B cell (primary cell): ENCODE measurements around the gene PSMA1. TPM values are rescaled to one million over a fixed set of nuclear protein-coding genes. Genes with fewer than 3 reads are reported as not detected.

ENCODE experiments used
- ATAC-seq: fragments of 200-7000 bp; cut with Tn5 transposase; one replicate; pipeline ENCODE4 v1.10.0; 2021; ENCODE audit warnings: low read depth, mild to moderate bottlenecking, moderate number of reproducible peaks, moderate library complexity
- CTCF ChIA-PET: fragments of 350-600 bp; sonication (Branson Sonifier 250); formaldehyde crosslinking; loops from one replicate; lab custom pipeline; 2021; ENCODE audit warnings: antibody characterized with exemption, inconsistent platforms; lab: Charles Lee
- POLR2A ChIA-PET: fragments of 350-600 bp; sonication (Branson Sonifier 250); formaldehyde crosslinking; loops from one replicate; lab custom pipeline; 2021; ENCODE audit warnings: antibody characterized with exemption; lab: Charles Lee
- DNase-seq: peaks from one replicate; pipeline ENCODE4 v3.0.0; 2013
- H2AFZ ChIP-seq: 2 replicates; pipeline ENCODE4 v1.6.1; 2012; ENCODE audit warnings: mild to moderate bottlenecking, low read depth, low read length; ENCODE audit not compliant: insufficient read depth, poor library complexity, severe bottlenecking
- H3K27ac ChIP-seq, 2 donors: 1 replicate in 1 of 2; 2 replicates in 1 of 2; pipeline ENCODE4 v1.5.1; 2012 to 2013; ENCODE audit warnings: low read length in 2 of 2, mild to moderate bottlenecking in 2 of 2, moderate library complexity in 1 of 2
- H3K27me3 ChIP-seq, 4 experiments: fragments of 200-600 bp in 1 of 4; sonication (generic) in 1 of 4; replicated peaks in 1 of 4; 1 replicate in 2 of 4; 2 replicates in 2 of 4; pipeline versions ENCODE4 v1.6.1 to v1.7.0; 2013 to 2016; ENCODE audit warnings: low read length in 3 of 4, mild to moderate bottlenecking in 2 of 4, mixed read lengths in 1 of 4, moderate library complexity in 1 of 4; ENCODE audit not compliant: insufficient read depth in 4 of 4, control insufficient read depth in 3 of 4; ENCODE audit errors: control extremely low read depth in 1 of 4
- H3K36me3 ChIP-seq, 2 experiments: replicated peaks in 1 of 2; 1 replicate in 1 of 2; 2 replicates in 1 of 2; pipeline versions ENCODE4 v1.6.1 to v1.7.1; 2013; ENCODE audit warnings: low read length in 1 of 2; ENCODE audit not compliant: insufficient read depth in 2 of 2, control insufficient read depth in 1 of 2; ENCODE audit errors: control extremely low read depth in 1 of 2, extremely low read depth in 1 of 2
- H3K4me1 ChIP-seq, 2 donors: fragments of 200-600 bp in 1 of 2; sonication (generic) in 1 of 2; 1 replicate in 1 of 2; 2 replicates in 1 of 2; pipeline versions ENCODE4 v1.5.1 to v1.6.1; 2013 to 2017; ENCODE audit warnings: low read length in 2 of 2; ENCODE audit not compliant: control insufficient read depth in 2 of 2, insufficient read depth in 2 of 2
- H3K4me2 ChIP-seq: replicated peaks from 2 replicates; pipeline ENCODE3; 2012; ENCODE audit warnings: mild to moderate bottlenecking, low read depth, low read length; ENCODE audit not compliant: poor library complexity, severe bottlenecking
- H3K4me3 ChIP-seq, 5 experiments: fragments of 200-600 bp in 1 of 5; sonication (generic) in 1 of 5; 1 replicate in 3 of 5; 2 replicates in 2 of 5; pipeline versions ENCODE4 v1.5.1 to v1.7.0; 2011 to 2016; ENCODE audit warnings: low read length in 4 of 5, mild to moderate bottlenecking in 4 of 5, low read depth in 2 of 5, control low read depth in 1 of 5, moderate library complexity in 1 of 5; ENCODE audit not compliant: insufficient read depth in 1 of 5; ENCODE audit errors: control extremely low read depth in 1 of 5, extremely low read depth in 1 of 5
- H3K79me2 ChIP-seq: fragments of 200-600 bp; sonication (generic); one replicate; pipeline ENCODE4 v1.6.0; 2016; ENCODE audit warnings: low read length; ENCODE audit not compliant: control insufficient read depth, insufficient read depth
- H3K9ac ChIP-seq: fragments of 200-600 bp; sonication (generic); 2 replicates; pipeline ENCODE4 v1.6.1; 2017; ENCODE audit warnings: mild to moderate bottlenecking, low read length, moderate library complexity
- H3K9me3 ChIP-seq, 3 donors: one replicate each; pipeline versions ENCODE4 v1.6.1 to v1.7.1; 2013; ENCODE audit warnings: low read length in 2 of 3; ENCODE audit not compliant: control insufficient read depth in 2 of 3, insufficient read depth in 1 of 3; ENCODE audit errors: control extremely low read depth in 1 of 3
- H4K20me1 ChIP-seq: 2 replicates; pipeline ENCODE4 v1.6.0; 2012; ENCODE audit warnings: mild to moderate bottlenecking, low read length; ENCODE audit not compliant: insufficient read depth, control insufficient read depth, poor library complexity, severe bottlenecking
- H3K27ac Mint-ChIP-seq: one replicate; pipeline ENCODE4 v1.8.0; 2021; ENCODE audit warnings: mixed read lengths
- H3K27me3 Mint-ChIP-seq: one replicate; pipeline ENCODE4 v1.8.0; 2021; ENCODE audit warnings: mixed read lengths
- H3K4me1 Mint-ChIP-seq: one replicate; pipeline ENCODE4 v1.8.0; 2021; ENCODE audit warnings: mixed read lengths
- H3K4me3 Mint-ChIP-seq: one replicate; pipeline ENCODE4 v1.8.0; 2021; ENCODE audit warnings: mixed read lengths
- H3K9me3 Mint-ChIP-seq: one replicate; pipeline ENCODE4 v1.8.0; 2022; ENCODE audit warnings: mixed read lengths; ENCODE audit not compliant: insufficient read depth
- CTCF ChIP-seq: fragments of 200-600 bp; IDR thresholded peaks from one replicate; pipeline ENCODE4 v1.8.0; 2022; ENCODE audit warnings: antibody characterized with exemption, mild to moderate bottlenecking
- EZH2 ChIP-seq: IDR thresholded peaks from 2 replicates; pipeline ENCODE4 v1.6.1; 2012; ENCODE audit warnings: borderline replicate concordance, low read depth, mild to moderate bottlenecking, moderate library complexity, low read length; ENCODE audit not compliant: insufficient read depth, poor library complexity, severe bottlenecking
- WGBS: methylation state at CpG from one replicate; pipeline ENCODE4 v1.1.5; 2013; ENCODE audit warnings: missing lambda C conversion rate; ENCODE audit not compliant: insufficient coverage; 5-methylcytosine and 5-hydroxymethylcytosine counted together
- intact Hi-C: fragments of 100-400 bp; cut with micrococcal nuclease; formaldehyde crosslinking; loops from one replicate; pipeline ENCODE4 v1.10.0; 2022
- polyA plus RNA-seq: library from polyadenylated mRNA; depleted of rRNA; stranded (reverse); fragments of >200 nt; gene quantifications from 2 replicates; pipeline ENCODE4 v1.2.3, GENCODE V29; 2012
- total RNA-seq, 2 donors: library from RNA; stranded (reverse); fragments of 120-200 nt in 1 of 2; gene quantifications; 1 replicate in 1 of 2; 2 replicates in 1 of 2; pipeline versions ENCODE4 v1.2.3 to v1.2.4, GENCODE V29; 2013 to 2022

PSMA1 gene
- total and polyA plus RNA-seq, 2 donors (not counting 1 experiment from before 2014, with no cell fraction given), result 91.4 to 123 TPM

GRCh38 chr11:14549891-14550290 lies 29.7 kb upstream of the PSMA1 start:
- H3K27me3 ChIP-seq, result peaks cover 0 to 2% (median 0%) of the 10 kb centered on the region in 4 experiments
- no peak for TF ChIP-seq CTCF
- no peak for TF ChIP-seq EZH2
- ATAC-seq, result no peak
- no peak for DNase-seq
- H3K9ac ChIP-seq, result no peak overlapping the region
- POLR2A ChIA-PET, result no interaction called here
- WGBS, result no CpG with 5 or more reads among the region's 4 CpGs
- no peak overlapping the region for H3K4me3 ChIP-seq
- H3K27me3 Mint-ChIP-seq, result peaks cover 23% of the 10 kb centered on the region
- H3K4me1 Mint-ChIP-seq, result peaks cover 3% of the 10 kb centered on the region
- no peak overlapping the region for H2AFZ ChIP-seq
- no peak overlapping the region for H3K27ac ChIP-seq
- no peaks in the 10 kb centered on the region for H3K9me3 Mint-ChIP-seq
- no peaks in the 10 kb centered on the region for H3K4me1 ChIP-seq
- no peak overlapping the region for H3K27ac Mint-ChIP-seq
- H4K20me1 ChIP-seq, result no peaks in the 10 kb centered on the region
- H3K79me2 ChIP-seq, result no peaks in the 10 kb centered on the region
- CTCF ChIA-PET, result no interaction called here
- intact Hi-C loops, result no loop called here
- no peak overlapping the region for H3K4me2 ChIP-seq
- no peaks in the 10 kb centered on the region for H3K36me3 ChIP-seq
- H3K9me3 ChIP-seq, result peaks cover 0 to 1% (median 0%) of the 10 kb centered on the region in 3 donors
- H3K4me3 Mint-ChIP-seq, result no peak overlapping the region

GRCh38 chr11:14547440-14547839 lies 27.3 kb upstream of the PSMA1 start:
- Mint-ChIP-seq H3K4me1 (peaks cover 5% of the 10 kb centered on the region), H3K9me3 (no peaks in the 10 kb centered on the region), H3K4me3 (no peak overlapping the region), H3K27ac (no peak overlapping the region), H3K27me3 (peaks cover 11% of the 10 kb centered on the region)
- Histone ChIP-seq H3K4me2 (no peak overlapping the region), H3K9ac (no peak overlapping the region), H4K20me1 (no peaks in the 10 kb centered on the region), H3K79me2 (no peaks in the 10 kb centered on the region), H3K36me3 (no peaks in the 10 kb centered on the region), H3K4me3 (no peak overlapping the region), H3K27ac (no peak overlapping the region), H3K9me3 (no peaks in the 10 kb centered on the region), H2AFZ (no peak overlapping the region), H3K4me1 (no peaks in the 10 kb centered on the region), H3K27me3 (peaks cover 0 to 2% (median 1%) of the 10 kb centered on the region in 4 experiments)
- 96% methylated on average over 2 of the region's 2 CpGs for WGBS
- POLR2A ChIA-PET, result no interaction called here
- CTCF ChIA-PET, result interaction anchor here (0.9 to 1.5 kb wide), 3 partner anchors 12 to 75 kb away, joined by 3 to 5 read pairs (median 4); no protein-coding TSS in a partner anchor
- DNase-seq (no peak), ATAC-seq (no peak)
- TF ChIP-seq CTCF (no peak), EZH2 (no peak)
- intact Hi-C loops, result no loop called here
